CD4-positive, alpha-beta T cell treated with Interleukin-17A for 1 hour (primary cell): ENCODE data around the gene IL4R.
"Not testable (repeated sequence)": the region's sequence is repeated elsewhere in the genome, so short reads cannot be mapped to it uniquely, and the experiment has no call there.

Experiments used
- DNase-seq: peaks from one replicate; pipeline ENCODE4 v3.0.0-alpha.2; 2020

IL4R gene

DNA sequence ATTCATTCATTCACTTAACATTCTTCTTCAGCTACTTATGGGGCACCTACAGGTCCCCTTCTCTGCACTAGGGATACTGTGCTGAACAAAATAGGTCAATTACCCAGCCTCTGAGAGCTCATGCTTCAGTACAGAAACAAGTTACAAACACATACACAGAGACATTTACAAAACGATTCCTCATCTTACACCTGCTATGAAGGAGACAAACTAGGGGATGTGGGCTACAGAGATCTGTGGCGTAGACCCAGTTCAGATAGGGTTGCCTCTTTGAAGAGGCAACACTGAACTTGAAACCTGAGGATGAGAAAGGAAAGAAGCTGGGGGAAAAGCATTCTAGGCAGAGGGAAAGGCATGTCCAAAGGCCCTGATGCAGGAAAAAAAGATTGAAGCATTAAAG lies 93.4 kb downstream of the IL4R start:
- DNase-seq = no peak

DNA sequence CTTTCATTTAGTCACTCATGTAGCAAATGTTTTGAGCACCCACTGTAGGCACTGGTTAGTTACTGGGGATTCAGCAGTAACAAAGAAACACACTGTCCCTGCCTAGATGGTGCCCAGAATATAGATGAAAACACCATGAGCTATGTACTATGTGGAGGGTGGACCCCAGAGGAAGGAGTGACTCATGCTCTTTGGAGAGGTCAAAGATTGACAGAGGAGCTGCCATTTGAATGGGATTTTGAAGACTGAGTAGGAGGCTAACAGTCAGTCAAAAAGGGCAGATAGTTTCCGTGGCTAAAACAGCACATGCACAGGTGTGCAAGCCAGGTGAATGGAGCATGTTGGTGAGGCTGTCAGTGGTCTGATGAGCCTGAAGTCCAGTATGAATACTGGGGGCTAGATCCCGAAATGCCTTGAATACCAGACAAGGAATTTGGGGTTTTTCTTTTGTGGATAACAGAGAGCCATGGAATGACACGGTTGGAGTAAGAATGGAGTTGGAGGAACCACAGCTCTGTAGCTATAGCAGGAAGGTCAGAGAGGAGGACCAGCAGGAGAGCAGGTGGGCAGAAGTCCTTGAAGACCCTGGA lies 94.3 kb downstream of the IL4R start:
- DNase-seq = peak; percentile 50

- no peak for DNase-seq
Measured at GRCh38 chr16:27408602-27409031, 94.8 kb downstream of the IL4R start.

DNA sequence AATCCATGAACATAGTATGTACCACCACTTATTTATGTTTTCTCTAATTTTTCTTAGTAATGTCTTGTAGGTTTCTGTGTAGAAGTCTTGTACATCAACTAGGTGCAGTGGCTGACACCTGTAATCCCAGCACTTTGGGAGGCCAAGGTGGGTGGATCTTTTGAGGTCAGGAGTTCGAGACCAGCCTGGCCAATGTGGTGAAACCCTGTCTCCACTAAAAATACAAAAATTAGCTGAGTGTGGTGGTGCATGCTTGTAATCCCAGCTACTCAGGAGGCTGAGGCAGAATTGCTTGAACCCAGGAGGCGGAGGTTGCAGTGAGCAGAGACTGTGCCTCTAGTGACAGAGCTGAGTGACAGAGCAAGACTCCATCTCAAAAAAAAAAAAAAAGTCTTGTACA lies 96.2 kb downstream of the IL4R start:
- not testable (repeated sequence) for DNase-seq

DNA sequence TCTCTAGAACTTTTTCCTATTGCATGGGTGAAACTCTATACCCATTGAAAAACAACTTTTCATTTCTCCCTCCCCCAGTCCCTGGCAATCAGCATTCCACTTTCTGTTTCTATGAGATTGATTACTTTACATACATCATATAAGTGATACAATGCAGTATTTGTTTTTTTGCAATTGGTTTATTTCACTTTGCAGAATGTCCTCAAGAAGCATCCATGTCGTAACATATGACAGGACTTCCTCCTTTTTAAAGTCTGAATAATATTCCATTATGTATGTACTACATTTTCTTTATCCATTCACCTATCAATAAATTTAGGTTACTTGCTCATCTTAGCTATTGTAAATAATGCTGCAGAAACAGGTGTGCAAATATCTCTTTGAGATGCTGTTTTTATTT lies 97.0 kb downstream of the IL4R start:
- no peak for DNase-seq

GRCh38 chr16:27413956-27414355 lies 100.2 kb downstream of the IL4R start:
- DNase-seq = no peak
